OCI-LY7 (cell line): ENCODE data around the gene ZNF385D. TPM values are rescaled to one million over a fixed set of nuclear protein-coding genes. Genes with fewer than 3 reads are reported as not detected.

Source experiments
- BruUV-seq: library from RNA; stranded (reverse); fragments of 400-500 nt; replicated peaks from 2 replicates; lab custom pipeline; 2021; lab: Mats Ljungman, UMichigan
- CTCF ChIA-PET: fragments of 300-600 bp; sonication (Branson Sonifier 250); formaldehyde crosslinking; loops from one replicate; lab custom pipeline; 2022; ENCODE audit warnings: antibody characterized with exemption; ENCODE audit not compliant: unreplicated experiment; lab: Charles Lee
- POLR2A ChIA-PET: fragments of 300-600 bp; sonication (Branson Sonifier 250); formaldehyde crosslinking; loops from one replicate; lab custom pipeline; 2022; ENCODE audit warnings: antibody characterized with exemption; lab: Charles Lee
- DNase-seq: peaks from one replicate; pipeline ENCODE4 v3.0.0-alpha.2; 2015; ENCODE audit warnings: low spot score
- H2AFZ ChIP-seq: fragments of 200-600 bp; sonication (generic), shearing (Covaris generic); 2 replicates; pipeline ENCODE4 v1.6.1; 2014; ENCODE audit warnings: mild to moderate bottlenecking, antibody characterized with exemption, low read length, moderate library complexity
- H3K27ac ChIP-seq: fragments of 200-600 bp; sonication (generic); 2 replicates; pipeline ENCODE4 v1.5.1; 2014; ENCODE audit warnings: mixed run types, low read depth, mild to moderate bottlenecking, moderate library complexity, low read length, inconsistent platforms; ENCODE audit not compliant: poor library complexity, severe bottlenecking
- H3K36me3 ChIP-seq: fragments of 200-600 bp; sonication (generic); 2 replicates; pipeline ENCODE4 v1.6.1; 2014; ENCODE audit warnings: mild to moderate bottlenecking, antibody characterized with exemption, low read length, moderate library complexity, mixed read lengths; ENCODE audit not compliant: insufficient read depth
- H3K4me1 ChIP-seq: fragments of 200-600 bp; sonication (generic); 2 replicates; pipeline ENCODE4 v1.5.1; 2014; ENCODE audit warnings: mild to moderate bottlenecking, low read length; ENCODE audit not compliant: insufficient read depth, poor library complexity, severe bottlenecking
- H3K4me2 ChIP-seq: fragments of 200-600 bp; sonication (generic); 2 replicates; pipeline ENCODE4 v1.6.1; 2014; ENCODE audit warnings: mild to moderate bottlenecking, low read length
- H3K4me3 ChIP-seq: fragments of 200-600 bp; sonication (generic); 2 replicates; pipeline ENCODE4 v1.5.1; 2014; ENCODE audit warnings: mild to moderate bottlenecking, low read depth, low read length; ENCODE audit not compliant: poor library complexity, severe bottlenecking
- H3K79me2 ChIP-seq: fragments of 200-600 bp; sonication (generic); 2 replicates; pipeline ENCODE4 v1.6.1; 2016; ENCODE audit warnings: low read depth, mild to moderate bottlenecking, low read length, moderate library complexity, mixed read lengths; ENCODE audit not compliant: insufficient read depth
- H3K9me2 ChIP-seq: fragments of 200-600 bp; sonication (generic); 2 replicates; pipeline ENCODE4 v1.6.1; 2016; ENCODE audit warnings: mild to moderate bottlenecking, low read length, mixed read lengths; ENCODE audit not compliant: insufficient read depth
- H3K9me3 ChIP-seq: fragments of 200-600 bp; sonication (generic); 2 replicates; pipeline ENCODE4 v1.6.1; 2014; ENCODE audit warnings: mild to moderate bottlenecking, mixed run types, low read length, mixed read lengths
- H4K20me1 ChIP-seq: fragments of 200-600 bp; sonication (generic); 2 replicates; pipeline ENCODE4 v1.6.1; 2014; ENCODE audit warnings: mild to moderate bottlenecking, antibody characterized with exemption, low read length, moderate library complexity, mixed read lengths; ENCODE audit not compliant: insufficient read depth
- CTCF ChIP-seq: fragments of 200-600 bp; sonication (generic); conservative IDR thresholded peaks from 2 replicates; pipeline ENCODE4 v1.5.1; 2014; ENCODE audit warnings: mild to moderate bottlenecking, antibody characterized with exemption, low read length, moderate library complexity, mixed read lengths
- EZH2phosphoT487 ChIP-seq: fragments of 200-600 bp; sonication (generic); IDR thresholded peaks from 2 replicates; pipeline ENCODE4 v1.6.1; 2018; ENCODE audit warnings: low read depth, borderline replicate concordance, mild to moderate bottlenecking, mixed run types, antibody characterized with exemption, low read length, moderate library complexity, mixed read lengths
- intact Hi-C: fragments of 100-400 bp; cut with micrococcal nuclease; formaldehyde crosslinking; loops from one replicate; pipeline ENCODE4 v1.10.0; 2022; ENCODE audit not compliant: unreplicated experiment
- total RNA-seq, 2 experiments: library from RNA; depleted of rRNA in 1 of 2; stranded (reverse); fragments of >200 nt in 1 of 2; shearing (Covaris generic) in 1 of 2; gene quantifications; 2 replicates each; pipeline ENCODE4 v1.2.3, GENCODE V29; 2014 to 2022

The ZNF385D gene
- total RNA-seq, 2 experiments from 2014 or later = 0.13 TPM; not detected in 1

GRCh38 chr3:21542656-21543379, 208.2 kb downstream of the ZNF385D start:
- Histone ChIP-seq H3K4me2 (no peak overlapping the region), H3K27ac (no peak overlapping the region), H2AFZ (no peak overlapping the region), H4K20me1 (no peaks in the 10 kb centered on the region), H3K9me2 (no peaks in the 10 kb centered on the region), H3K36me3 (no peaks in the 10 kb centered on the region), H3K4me1 (no peaks in the 10 kb centered on the region), H3K4me3 (no peak overlapping the region), H3K9me3 (no peaks in the 10 kb centered on the region), H3K79me2 (no peaks in the 10 kb centered on the region)
- CTCF ChIA-PET = no interaction called here
- no TSS peak for BruUV-seq
- POLR2A ChIA-PET = interaction anchor here (0.6 kb wide), 1 partner anchor 527 kb away, joined by 3 read pairs; no protein-coding TSS in a partner anchor
- TF ChIP-seq CTCF = no peak
- no peak for TF ChIP-seq EZH2phosphoT487
- intact Hi-C loops = no loop called here
- no peak for DNase-seq

- no peak for DNase-seq
- POLR2A ChIA-PET = interaction anchor here (0.5 to 1.4 kb wide), 6 partner anchors 8 to 1009 kb away, joined by 3 to 5 read pairs (median 3); no protein-coding TSS in a partner anchor
- Histone ChIP-seq H3K9me3 (no peaks in the 10 kb centered on the region), H4K20me1 (no peaks in the 10 kb centered on the region), H3K36me3 (no peaks in the 10 kb centered on the region), H3K79me2 (no peaks in the 10 kb centered on the region), H3K9me2 (no peaks in the 10 kb centered on the region), H3K4me3 (no peak overlapping the region), H3K4me2 (no peak overlapping the region), H3K4me1 (no peaks in the 10 kb centered on the region), H2AFZ (no peak overlapping the region), H3K27ac (no peak overlapping the region)
- CTCF ChIA-PET = interaction anchor here (0.5 kb wide), 1 partner anchor 63 kb away, joined by 3 read pairs; no protein-coding TSS in a partner anchor
- no peak for TF ChIP-seq EZH2phosphoT487
- TF ChIP-seq CTCF = no peak
- no TSS peak for BruUV-seq
- intact Hi-C loops = no loop called here
Measured at GRCh38 chr3:21540265-21540664, 210.7 kb downstream of the ZNF385D start.

GRCh38 chr3:21534462-21534861, 216.5 kb downstream of the ZNF385D start:
- POLR2A ChIA-PET = interaction anchor here (0.6 kb wide), 1 partner anchor 484 kb away, joined by 3 read pairs; no protein-coding TSS in a partner anchor
- H3K9me2 ChIP-seq = no peaks in the 10 kb centered on the region
- no peak overlapping the region for H3K4me2 ChIP-seq
- H3K4me3 ChIP-seq = no peak overlapping the region
- intact Hi-C loops = no loop called here
- DNase-seq = no peak
- H3K27ac ChIP-seq = no peak overlapping the region
- H3K4me1 ChIP-seq = no peaks in the 10 kb centered on the region
- H4K20me1 ChIP-seq = no peaks in the 10 kb centered on the region
- H2AFZ ChIP-seq = no peak overlapping the region
- H3K36me3 ChIP-seq = no peaks in the 10 kb centered on the region
- TF ChIP-seq CTCF (no peak), EZH2phosphoT487 (no peak)
- H3K9me3 ChIP-seq = no peaks in the 10 kb centered on the region
- BruUV-seq = no TSS peak
- CTCF ChIA-PET = no interaction called here
- no peaks in the 10 kb centered on the region for H3K79me2 ChIP-seq
